HG03108 (cell line): ENCODE data around the gene MSRB1.
"Not testable (repeated sequence)": the region's sequence is repeated elsewhere in the genome, so short reads cannot be mapped to it uniquely, and the experiment has no call there.

ENCODE experiments used
- ATAC-seq: cut with Tn5 transposase; IDR thresholded peaks from one replicate; pipeline ENCODE4 v1.9.1; 2021; ENCODE audit warnings: moderate library complexity; ENCODE audit not compliant: unreplicated experiment

Gene MSRB1

GRCh38 chr16:1962161-1963153, 19.5 kb upstream of the MSRB1 start:
- ATAC-seq, result not testable (repeated sequence)

GRCh38 chr16:1961651-1962067, 18.7 kb upstream of the MSRB1 start:
- no peak for ATAC-seq

GRCh38 chr16:1960665-1961630, 17.9 kb upstream of the MSRB1 start:
- ATAC-seq, result no peak

DNA sequence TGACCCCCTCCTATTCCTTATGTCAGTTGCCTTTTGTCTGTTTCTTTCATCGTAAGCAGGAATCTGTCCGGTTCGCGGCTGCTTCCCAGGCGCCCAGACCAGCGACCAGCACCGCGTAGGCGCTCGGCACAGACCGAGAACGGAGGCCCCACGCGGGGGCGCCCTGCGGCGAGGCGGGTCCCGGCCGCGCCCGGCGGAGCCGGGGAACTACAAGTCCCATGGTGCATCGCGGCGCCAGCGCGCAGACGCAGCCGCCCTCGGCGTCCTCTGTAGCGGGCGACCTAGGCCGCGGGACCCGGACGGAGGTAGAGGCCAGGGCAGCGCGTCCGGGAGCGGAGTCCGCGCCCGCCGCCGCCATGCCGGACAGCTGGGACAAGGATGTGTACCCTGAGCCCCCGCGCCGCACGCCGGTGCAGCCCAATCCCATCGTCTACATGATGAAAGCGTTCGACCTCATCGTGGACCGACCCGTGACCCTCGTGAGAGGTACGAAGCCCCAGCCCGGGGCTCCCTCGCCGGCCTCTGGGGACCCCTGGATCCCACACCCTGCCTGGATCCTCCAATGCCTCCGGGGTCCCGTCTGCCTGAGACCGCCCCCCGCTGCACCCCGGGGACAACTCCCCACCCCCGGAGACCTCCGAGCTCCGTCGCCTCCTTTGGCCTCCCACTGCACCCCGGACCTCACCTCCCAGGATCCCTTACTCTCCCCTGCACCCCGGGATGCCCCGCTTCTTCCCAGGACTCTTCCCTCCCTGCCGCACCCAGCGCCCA, 16.5 kb upstream of the MSRB1 start, which contains the start of gene NDUFB10:
NDUFB10 (plus strand) TSS at position 270 of the 771 bp plus-strand sequence; CDS start at position 357, 87 bp downstream.
- ATAC-seq, result peak; percentile 81

GRCh38 chr16:1958715-1959268, 15.8 kb upstream of the MSRB1 start:
- no peak for ATAC-seq

- not testable (repeated sequence) for ATAC-seq
These were observed 15.1 kb upstream of the MSRB1 start for GRCh38 chr16:1958143-1958491.

DNA sequence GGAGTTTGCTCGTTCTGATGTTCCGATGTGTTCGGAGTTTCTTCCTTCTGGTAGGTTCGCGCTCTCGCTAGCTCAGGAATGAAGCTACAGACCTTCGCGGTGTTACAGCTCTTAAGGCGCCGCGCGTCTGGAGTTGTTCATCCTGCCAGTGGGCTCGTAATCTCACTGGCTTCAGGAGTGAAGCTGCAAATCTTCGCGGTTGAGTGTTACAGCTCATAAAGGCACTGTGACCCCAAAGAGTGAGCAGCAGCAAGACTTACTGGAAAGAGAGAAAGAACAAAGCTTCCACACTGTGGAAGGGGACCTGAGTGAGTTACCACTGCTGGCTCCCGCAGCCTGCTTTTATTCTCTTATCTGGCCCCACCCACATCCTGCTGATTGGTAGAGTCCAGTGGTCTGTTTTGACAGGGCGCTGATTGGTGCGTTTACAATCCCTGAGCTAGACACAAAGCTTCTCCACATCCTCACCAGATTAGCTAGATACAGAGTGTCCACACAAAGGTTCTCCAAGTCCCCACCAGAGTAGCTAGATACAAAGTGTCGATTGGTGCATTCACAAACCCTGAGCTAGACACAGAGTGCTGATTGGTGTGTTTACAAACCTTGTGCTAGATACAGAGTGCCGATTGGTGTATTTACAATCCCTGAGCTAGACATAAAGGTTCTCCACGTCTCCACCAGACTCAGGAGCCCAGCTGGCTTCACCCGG, 14.6 kb upstream of the MSRB1 start:
- not testable (repeated sequence) for ATAC-seq

GRCh38 chr16:1953734-1954133, 10.7 kb upstream of the MSRB1 start:
- no peak for ATAC-seq

- no peak for ATAC-seq
These were observed 7.6 kb upstream of the MSRB1 start for GRCh38 chr16:1950559-1950958.

DNA sequence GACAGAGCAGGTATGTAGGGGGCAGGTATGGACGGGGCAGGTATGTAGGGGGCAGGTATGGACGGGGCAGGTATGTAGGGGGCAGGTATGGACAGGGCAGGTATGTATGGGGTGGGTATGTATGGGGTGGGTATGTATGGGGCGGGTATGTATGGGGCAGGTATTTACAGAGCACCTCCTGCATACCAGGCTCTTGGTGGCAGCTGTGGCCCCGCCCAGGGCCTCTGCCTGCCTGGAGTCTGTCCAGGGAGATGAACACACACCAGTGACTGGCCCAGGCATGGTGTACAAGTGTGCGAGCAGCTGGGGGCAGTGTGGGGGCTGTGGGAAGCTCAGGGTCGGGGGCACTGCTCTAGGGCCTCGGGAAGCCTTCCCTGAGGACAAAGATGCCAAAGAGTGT, 7.0 kb upstream of the MSRB1 start:
- no peak for ATAC-seq

DNA sequence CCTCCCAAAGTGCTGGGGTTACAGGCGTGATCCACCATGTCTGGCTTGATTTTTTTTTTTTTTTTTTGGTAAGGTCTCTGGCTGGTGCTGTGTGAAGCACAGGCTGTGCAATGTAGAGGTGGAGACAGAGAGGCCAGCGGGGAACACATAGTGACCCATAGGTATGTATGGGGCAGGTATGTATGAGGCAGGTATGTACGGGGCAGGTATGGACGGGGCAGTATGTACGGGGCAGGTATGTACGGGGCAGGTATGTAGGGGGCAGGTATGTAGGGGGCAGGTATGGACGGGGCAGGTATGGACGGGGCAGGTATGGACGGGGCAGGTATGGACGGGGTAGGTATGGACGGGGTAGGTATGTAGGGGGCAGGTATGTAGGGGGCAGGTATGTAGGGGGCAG, 6.5 kb upstream of the MSRB1 start:
- no peak for ATAC-seq

- ATAC-seq, result no peak
These were observed 4.3 kb upstream of the MSRB1 start for GRCh38 chr16:1947369-1947670.

DNA sequence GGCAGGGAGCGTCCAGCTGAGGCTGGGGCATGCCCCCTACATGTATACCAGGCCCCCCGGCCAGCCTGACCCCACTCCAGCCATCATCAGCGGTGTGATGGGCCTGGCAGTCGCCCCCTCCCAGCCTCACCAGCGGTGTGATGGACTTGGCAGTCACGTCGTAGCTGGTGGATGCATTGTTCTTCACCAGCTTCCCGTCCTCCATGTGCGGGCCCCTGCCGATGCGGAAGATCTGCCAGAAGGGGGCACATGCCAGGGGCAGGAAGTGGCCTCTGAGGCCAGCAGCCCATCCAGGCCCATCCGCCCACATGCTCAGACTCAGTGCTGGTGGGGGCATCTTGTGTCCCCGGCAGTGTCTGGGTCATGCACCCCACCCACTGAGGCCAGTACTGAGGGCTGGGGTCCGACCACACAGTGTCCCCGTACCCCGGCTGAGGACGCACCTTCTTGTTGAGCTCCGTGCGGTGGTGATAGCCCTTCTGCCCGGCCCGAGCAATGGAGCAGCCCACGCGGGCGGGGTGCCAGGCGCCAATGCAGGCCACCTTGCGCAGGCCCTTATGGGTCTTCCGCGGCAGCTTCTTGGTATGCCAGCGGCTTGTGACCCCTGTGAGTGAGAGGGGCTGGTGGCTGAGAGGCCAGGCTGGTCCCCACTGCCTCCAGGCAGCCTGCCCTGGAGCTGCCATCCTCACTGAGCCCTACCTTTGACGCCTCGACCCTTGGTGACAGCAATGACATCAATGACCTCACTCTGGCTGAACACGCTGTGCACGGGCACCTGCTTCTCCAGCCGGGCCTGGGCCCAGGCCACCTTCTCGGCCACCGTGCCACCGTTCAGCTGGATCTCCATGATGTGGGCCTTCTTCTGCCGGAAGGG, 3.7 kb upstream of the MSRB1 start:
- ATAC-seq, result no peak

- ATAC-seq, result no peak
These were observed 2.8 kb upstream of the MSRB1 start for GRCh38 chr16:1945559-1946391.

GRCh38 chr16:1944612-1945199, 1.7 kb upstream of the MSRB1 start:
- no peak for ATAC-seq

DNA sequence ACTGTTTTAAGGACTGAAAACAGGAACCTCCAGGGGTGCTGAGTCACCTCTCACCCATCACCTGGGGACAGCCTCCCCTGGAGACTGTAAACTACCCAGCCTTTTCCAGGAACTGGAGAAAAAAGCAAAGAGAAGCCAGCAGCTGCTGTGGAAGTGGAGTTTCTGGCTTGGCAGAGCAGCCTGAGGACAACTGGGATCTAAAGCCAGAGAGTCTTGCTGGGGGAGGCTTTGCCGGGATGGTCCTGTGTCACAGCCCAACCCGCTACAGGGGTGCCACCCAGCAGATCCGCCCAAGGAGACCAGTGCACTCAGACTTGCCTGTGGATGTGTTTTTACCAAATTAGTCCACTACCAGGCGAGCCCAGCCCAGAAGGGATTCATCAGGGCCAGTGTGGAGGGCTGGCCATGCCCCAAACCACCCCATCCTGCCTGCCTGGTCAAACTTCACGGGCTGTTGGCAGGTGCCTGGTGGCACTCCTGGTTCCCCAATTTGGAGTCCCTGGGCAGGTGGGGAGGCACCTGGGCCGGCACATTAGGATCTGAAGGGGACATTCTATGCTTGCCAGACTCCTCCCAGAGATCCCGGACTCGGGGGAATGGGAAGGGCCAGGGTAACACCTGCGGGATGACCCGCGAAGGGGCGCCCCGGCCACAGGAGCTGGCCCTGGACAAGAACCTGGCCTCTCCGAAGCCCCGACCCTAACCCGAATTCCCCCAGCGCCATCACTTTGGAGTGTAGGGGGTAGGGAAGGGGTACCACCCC, 771 bp downstream of the MSRB1 start:
- no peak for ATAC-seq
